Gastroesophageal sphincter (tissue), 3 donors: ENCODE measurements around the gene NFYA.

Experiments
- CTCF ChIP-seq, 4 experiments: fragments of 200-600 bp in 2 of 4; fragments of 450-650 bp in 2 of 4; sonication (generic) in 1 of 4; IDR thresholded peaks; one replicate each; pipeline ENCODE4 v1.5.1; 2017 to 2019; ENCODE audit warnings: antibody characterized with exemption in 4 of 4, mild to moderate bottlenecking in 2 of 4, moderate library complexity in 2 of 4
- EP300 ChIP-seq: sonication (generic); formaldehyde crosslinking; IDR thresholded peaks from one replicate; pipeline ENCODE4 v1.6.1; 2017; ENCODE audit warnings: antibody characterized with exemption, mild to moderate bottlenecking
- POLR2A ChIP-seq, 2 donors: fragments of 450-650 bp; IDR thresholded peaks; one replicate each; pipeline ENCODE4 v1.6.1; 2017; ENCODE audit warnings: antibody characterized with exemption in 2 of 2, mild to moderate bottlenecking in 2 of 2, moderate library complexity in 1 of 2
- POLR2AphosphoS5 ChIP-seq: sonication (generic); formaldehyde crosslinking; IDR thresholded peaks from one replicate; pipeline ENCODE4 v1.6.1; 2017; ENCODE audit warnings: antibody characterized with exemption

- TF ChIP-seq CTCF (IDR thresholded peaks at IDR 0.05), result peak; percentile 77 to 87 (median 80)
- no peak for TF ChIP-seq POLR2A (IDR thresholded peaks at IDR 0.05)
- no peak for TF ChIP-seq POLR2AphosphoS5
- TF ChIP-seq EP300, result no peak
These were observed 5.9 kb upstream of the NFYA start for GRCh38 chr6:41066867-41067304.
